NB4 (cell line): ENCODE measurements around the gene ITGA11.

Experiments
- DNase-seq: peaks from one replicate; pipeline ENCODE4 v3.0.0; 2010; ENCODE audit warnings: low read depth
- H3K4me3 ChIP-seq: one replicate; pipeline ENCODE4 v1.5.1; 2011; ENCODE audit warnings: mild to moderate bottlenecking, low read depth, low read length, moderate library complexity
- CTCF ChIP-seq: IDR thresholded peaks from one replicate; pipeline ENCODE4 v1.5.1; 2012; ENCODE audit warnings: low read depth, low read length
- MYC ChIP-seq: IDR thresholded peaks from 2 replicates; pipeline ENCODE4 v1.6.1; 2011; ENCODE audit warnings: low read depth, low read length
- POLR2A ChIP-seq: IDR thresholded peaks from 2 replicates; pipeline ENCODE4 v1.6.1; 2011; ENCODE audit warnings: mild to moderate bottlenecking; ENCODE audit not compliant: insufficient read length; ENCODE audit errors: extremely low read depth
- TF ChIP-seq, protein P1 (sequence below): IDR thresholded peaks from 2 replicates; pipeline ENCODE4 v1.6.1; 2011; ENCODE audit warnings: low read depth, low read length

ITGA11 gene

DNA sequence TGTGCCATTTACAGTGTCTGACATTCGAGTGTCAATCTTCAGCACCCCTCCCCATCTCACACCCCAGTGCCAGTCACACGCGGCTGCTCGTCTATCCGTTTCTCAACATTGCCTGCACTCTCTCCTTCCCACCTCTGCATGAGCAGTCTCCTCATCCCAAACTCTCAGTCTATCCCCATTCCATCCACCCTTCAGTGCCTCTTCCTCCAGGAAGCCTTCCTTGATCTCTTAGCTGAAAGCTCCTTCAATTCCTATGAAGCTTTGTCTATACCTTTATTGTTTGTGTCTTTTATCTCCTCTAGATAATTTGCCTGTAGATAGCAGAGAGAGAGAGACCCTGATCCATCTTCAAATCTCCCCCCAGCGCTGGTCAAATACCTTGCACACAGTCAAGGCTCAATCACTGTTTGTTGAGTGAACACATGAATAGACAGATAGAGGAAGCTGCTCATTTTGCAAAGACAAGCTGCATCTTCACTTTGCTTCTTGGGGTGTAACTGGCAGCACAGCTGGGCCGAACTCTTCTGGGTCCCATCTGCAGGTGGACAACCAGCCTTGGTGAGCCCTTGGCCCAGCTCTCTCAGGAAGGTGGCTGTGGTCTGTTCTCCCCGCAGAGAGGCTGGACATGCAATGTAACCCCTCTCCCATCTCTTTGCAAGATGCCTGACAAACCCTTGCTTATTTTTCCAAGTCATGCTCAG, 52.8 kb downstream of the ITGA11 start:
- TF ChIP-seq MYC (no peak), POLR2A (no peak), CTCF (no peak)
- TF ChIP-seq, protein P1, sequence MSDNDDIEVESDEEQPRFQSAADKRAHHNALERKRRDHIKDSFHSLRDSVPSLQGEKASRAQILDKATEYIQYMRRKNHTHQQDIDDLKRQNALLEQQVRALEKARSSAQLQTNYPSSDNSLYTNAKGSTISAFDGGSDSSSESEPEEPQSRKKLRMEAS = no peak
- no peak overlapping the region for H3K4me3 ChIP-seq
- no peak for DNase-seq

DNA sequence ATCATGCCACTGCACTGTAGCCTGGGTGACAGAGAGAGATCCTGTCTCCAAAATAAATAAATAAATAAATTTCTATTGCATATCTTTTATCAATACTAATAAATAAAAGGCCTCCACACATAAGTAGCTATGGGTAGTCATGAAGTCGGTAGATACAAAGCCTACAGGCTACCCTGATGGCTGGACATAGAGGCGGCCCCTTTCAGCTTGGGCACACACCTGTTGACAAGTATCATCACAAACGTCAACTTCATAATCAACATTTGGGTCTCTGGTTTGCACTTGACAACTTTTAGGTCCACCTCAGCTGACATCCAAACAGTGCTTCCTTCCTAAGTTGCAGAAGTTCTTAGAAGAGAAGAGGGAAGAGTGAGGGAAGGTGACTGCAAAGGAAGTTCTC, 53.4 kb downstream of the ITGA11 start:
- DNase-seq = no peak
- H3K4me3 ChIP-seq = no peak overlapping the region
- TF ChIP-seq, protein P1 = no peak
- TF ChIP-seq MYC (no peak), CTCF (no peak), POLR2A (no peak)

- TF ChIP-seq MYC (no peak), POLR2A (no peak), CTCF (no peak)
- TF ChIP-seq, protein P1 = no peak
- DNase-seq = no peak
- no peak overlapping the region for H3K4me3 ChIP-seq
Measured at GRCh38 chr15:68377766-68378165, 54.2 kb downstream of the ITGA11 start.

- H3K4me3 ChIP-seq = no peak overlapping the region
- TF ChIP-seq, protein P1 = no peak
- TF ChIP-seq MYC = no peak
- TF ChIP-seq POLR2A = no peak
- TF ChIP-seq CTCF = no peak
- DNase-seq = no peak
Measured at GRCh38 chr15:68376447-68377060, 55.4 kb downstream of the ITGA11 start.

- DNase-seq = no peak
- no peak for TF ChIP-seq CTCF
- no peak for TF ChIP-seq MYC
- TF ChIP-seq, protein P1 = no peak
- TF ChIP-seq POLR2A = no peak
- no peak overlapping the region for H3K4me3 ChIP-seq
Measured at GRCh38 chr15:68375716-68376220, 56.2 kb downstream of the ITGA11 start.
